HG03064 (cell line): ENCODE measurements around the gene CRTC3.
"Not testable (repeated sequence)": the region's sequence is repeated elsewhere in the genome, so short reads cannot be mapped to it uniquely, and the experiment has no call there.

Source experiments
- ATAC-seq: cut with Tn5 transposase; IDR thresholded peaks from one replicate; pipeline ENCODE4 v1.9.1; 2021; ENCODE audit warnings: low read depth; ENCODE audit not compliant: unreplicated experiment

The CRTC3 gene

GRCh38 chr15:90645873-90646575 lies 116.3 kb downstream of the CRTC3 start:
- no peak for ATAC-seq

GRCh38 chr15:90646662-90647305 lies 117.1 kb downstream of the CRTC3 start:
- no peak for ATAC-seq

GRCh38 chr15:90647326-90647725 lies 117.6 kb downstream of the CRTC3 start:
- ATAC-seq = no peak

GRCh38 chr15:90648137-90649070 lies 118.7 kb downstream of the CRTC3 start:
- ATAC-seq = peak; percentile 42

- no peak for ATAC-seq
Measured at GRCh38 chr15:90650117-90650955, 120.6 kb downstream of the CRTC3 start.

- no peak for ATAC-seq
Measured at GRCh38 chr15:90650956-90651689, 121.4 kb downstream of the CRTC3 start.

GRCh38 chr15:90654233-90655136 lies 124.8 kb downstream of the CRTC3 start:
- no peak for ATAC-seq

GRCh38 chr15:90657520-90658172 lies 127.9 kb downstream of the CRTC3 start:
- ATAC-seq = not testable (repeated sequence)

- ATAC-seq = no peak
Measured at GRCh38 chr15:90659481-90659880, 129.8 kb downstream of the CRTC3 start.

- ATAC-seq = peak; percentile 43
Measured at GRCh38 chr15:90660195-90660998, 130.7 kb downstream of the CRTC3 start.

- ATAC-seq = not testable (repeated sequence)
Measured at GRCh38 chr15:90660999-90661330, 131.2 kb downstream of the CRTC3 start.

- ATAC-seq = not testable (repeated sequence)
Measured at GRCh38 chr15:90664081-90664461, 134.3 kb downstream of the CRTC3 start.

- no peak for ATAC-seq
Measured at GRCh38 chr15:90664650-90665287, 135.0 kb downstream of the CRTC3 start.

GRCh38 chr15:90665288-90666134 lies 135.8 kb downstream of the CRTC3 start:
- ATAC-seq = peak; percentile 49

GRCh38 chr15:90666135-90666909 lies 136.6 kb downstream of the CRTC3 start:
- no peak for ATAC-seq
